ENCODE results near the gene SOCS1. TPM values are rescaled to one million over a fixed set of nuclear protein-coding genes. Genes with fewer than 3 reads are reported as not detected.
A peak's percentile ranks its signal among the peaks of the same experiment; 100 is the strongest.
"Not testable (repeated sequence)": the region's sequence is repeated elsewhere in the genome, so short reads cannot be mapped to it uniquely, and the experiment has no call there.

Gene SOCS1
- total and polyA plus RNA-seq, 4 experiments from 2014 or later = 14.7 to 37.8 (median 17.1) TPM

GRCh38 chr16:11229906-11230305, 26.1 kb downstream of the SOCS1 start:
- no peaks in the 10 kb centered on the region for H3K36me3 ChIP-seq (ENCODE audit: insufficient read depth, low read length)
- no peak for DNase-seq
- Mint-ChIP-seq H3K27ac (peak overlapping the region; percentile 34 to 81 (median 52)), H3K27me3 (no peaks in the 10 kb centered on the region), H3K9me3 (peaks cover 0 to 1% (median 0%) of the 10 kb centered on the region in 8 donors), H3K4me1 (peaks cover 39 to 82% (median 61%) of the 10 kb centered on the region in 4 donors), H3K36me3 (no peaks in the 10 kb centered on the region), H3K4me3 (no peak overlapping the region)
- intact Hi-C loops (cut with micrococcal nuclease) = no loop called here
- H3K9me3 ChIP-seq (ENCODE audit: control insufficient read depth in 1 of 2, low read length in 2 of 2) = no peaks in the 10 kb centered on the region
- ChIA-PET POLR2A (ENCODE audit: partially characterized antibody) (interaction anchor here (7.7 kb wide), 1 partner anchor 27 kb away, joined by 127 read pairs; the partner anchor contains the start of gene SOCS1), CTCF (ENCODE audit: partially characterized antibody) (interaction anchor here (0.5 to 1.5 kb wide), 2 partner anchors 25 to 413 kb away, joined by 4 to 7 read pairs; partner anchors contain the start of gene SOCS1)
- H3K4me1 ChIP-seq (ENCODE audit: insufficient read depth, low read length) = peaks cover 65% of the 10 kb centered on the region
- H3K4me3 ChIP-seq (ENCODE audit: low read length in 2 of 2) = no peak overlapping the region
- H3K27me3 ChIP-seq (ENCODE audit: insufficient read depth, low read length) = no peaks in the 10 kb centered on the region
- no peak overlapping the region for H3K27ac ChIP-seq (ENCODE audit: low read depth, low read length)

GRCh38 chr16:11229432-11229831, 26.6 kb downstream of the SOCS1 start:
- peak overlapping the region; percentile 34 to 90 (median 55) for H3K27ac Mint-ChIP-seq
- peaks cover 0 to 4% (median 0%) of the 10 kb centered on the region in 8 donors for H3K9me3 Mint-ChIP-seq
- no peaks in the 10 kb centered on the region for H3K27me3 Mint-ChIP-seq
- peaks cover 65% of the 10 kb centered on the region for H3K4me1 ChIP-seq (ENCODE audit: insufficient read depth, low read length)
- POLR2A ChIA-PET (ENCODE audit: partially characterized antibody) = interaction anchor here (7.7 kb wide), 1 partner anchor 27 kb away, joined by 127 read pairs; the partner anchor contains the start of gene SOCS1
- no peaks in the 10 kb centered on the region for H3K36me3 Mint-ChIP-seq
- CTCF ChIA-PET (ENCODE audit: partially characterized antibody) = interaction anchor here (1.5 kb wide), 1 partner anchor 26 kb away, joined by 7 read pairs; the partner anchor contains the start of gene SOCS1
- no peaks in the 10 kb centered on the region for H3K36me3 ChIP-seq (ENCODE audit: insufficient read depth, low read length)
- H3K4me1 Mint-ChIP-seq = peaks cover 40 to 82% (median 62%) of the 10 kb centered on the region in 4 donors
- intact Hi-C loops (cut with micrococcal nuclease) = no loop called here
- H3K27ac ChIP-seq (ENCODE audit: low read depth, low read length) = no peak overlapping the region
- H3K4me3 ChIP-seq (ENCODE audit: low read length in 2 of 2) = no peak overlapping the region
- DNase-seq = no peak
- H3K4me3 Mint-ChIP-seq = no peak overlapping the region
- H3K9me3 ChIP-seq (ENCODE audit: control insufficient read depth in 1 of 2, low read length in 2 of 2) = no peaks in the 10 kb centered on the region
- no peaks in the 10 kb centered on the region for H3K27me3 ChIP-seq (ENCODE audit: insufficient read depth, low read length)

- no peaks in the 10 kb centered on the region for H3K36me3 Mint-ChIP-seq
- peak overlapping the region; percentile 70 to 92 (median 80) for H3K4me3 Mint-ChIP-seq
- H3K36me3 ChIP-seq (ENCODE audit: insufficient read depth, low read length) = no peaks in the 10 kb centered on the region
- peaks cover 29 to 66% (median 48%) of the 10 kb centered on the region in 4 donors for H3K4me1 Mint-ChIP-seq
- H3K27ac Mint-ChIP-seq = peak overlapping the region; percentile 92 to 99 (median 98)
- H3K9me3 Mint-ChIP-seq = peaks cover 0 to 4% (median 0%) of the 10 kb centered on the region in 8 donors
- H3K27me3 Mint-ChIP-seq = no peaks in the 10 kb centered on the region
- H3K9me3 ChIP-seq (ENCODE audit: control insufficient read depth in 1 of 2, low read length in 2 of 2) = no peaks in the 10 kb centered on the region
- H3K4me1 ChIP-seq (ENCODE audit: insufficient read depth, low read length) = peaks cover 47% of the 10 kb centered on the region
- no peaks in the 10 kb centered on the region for H3K27me3 ChIP-seq (ENCODE audit: insufficient read depth, low read length)
- H3K4me3 ChIP-seq (ENCODE audit: low read length in 2 of 2) = peak overlapping the region; percentile 48 to 56
- DNase-seq = no peak
- POLR2A ChIA-PET (ENCODE audit: partially characterized antibody) = interaction anchor here (0.9 to 6.0 kb wide), 9 partner anchors 8 to 262 kb away, joined by 3 to 283 read pairs (median 5); partner anchors contain the start of gene SOCS1
- CTCF ChIA-PET (ENCODE audit: partially characterized antibody) = interaction anchor here (0.9 to 3.7 kb wide), 7 partner anchors 11 to 242 kb away, joined by 5 to 69 read pairs (median 6); partner anchors contain the start of gene SOCS1
- H3K27ac ChIP-seq (ENCODE audit: low read depth, low read length) = peak overlapping the region; percentile 75
- intact Hi-C loops (cut with micrococcal nuclease) = loop anchor here (1.0 kb wide), 2 partner anchors 7 to 29 kb away; no protein-coding TSS in a partner anchor
Observed at GRCh38 chr16:11225677-11226549, 30.1 kb downstream of the SOCS1 start.

- CTCF ChIA-PET (ENCODE audit: partially characterized antibody) = interaction anchor here (0.7 to 3.7 kb wide), 10 partner anchors 8 to 260 kb away, joined by 3 to 69 read pairs (median 6); partner anchors contain the start of gene SOCS1
- Mint-ChIP-seq H3K4me1 (peaks cover 29 to 64% (median 45%) of the 10 kb centered on the region in 4 donors), H3K4me3 (peak overlapping the region; percentile 70 to 92 (median 80)), H3K36me3 (no peaks in the 10 kb centered on the region), H3K27ac (peak overlapping the region; percentile 92 to 99 (median 98)), H3K9me3 (peaks cover 0 to 4% (median 0%) of the 10 kb centered on the region in 8 donors), H3K27me3 (no peaks in the 10 kb centered on the region)
- Histone ChIP-seq H3K4me3 (ENCODE audit: low read length in 2 of 2) (peak overlapping the region; percentile 48 to 56), H3K9me3 (ENCODE audit: control insufficient read depth in 1 of 2, low read length in 2 of 2) (no peaks in the 10 kb centered on the region), H3K27me3 (ENCODE audit: insufficient read depth, low read length) (no peaks in the 10 kb centered on the region), H3K27ac (ENCODE audit: low read depth, low read length) (peak overlapping the region; percentile 75), H3K36me3 (ENCODE audit: insufficient read depth, low read length) (no peaks in the 10 kb centered on the region), H3K4me1 (ENCODE audit: insufficient read depth, low read length) (peaks cover 46% of the 10 kb centered on the region)
- DNase-seq = peak; percentile 76 to 86 (median 83)
- intact Hi-C loops (cut with micrococcal nuclease) = loop anchor here (1.0 kb wide), 2 partner anchors 8 to 30 kb away; no protein-coding TSS in a partner anchor
- POLR2A ChIA-PET (ENCODE audit: partially characterized antibody) = interaction anchor here (0.7 to 6.0 kb wide), 13 partner anchors 9 to 517 kb away, joined by 3 to 283 read pairs (median 4); partner anchors contain the start of genes SOCS1 and TXNDC11
Observed at GRCh38 chr16:11224894-11225676, 30.9 kb downstream of the SOCS1 start.

- ChIA-PET POLR2A (ENCODE audit: partially characterized antibody) (interaction anchor here (0.7 to 6.0 kb wide), 12 partner anchors 9 to 518 kb away, joined by 3 to 283 read pairs (median 4); partner anchors contain the start of genes SOCS1 and TXNDC11), CTCF (ENCODE audit: partially characterized antibody) (interaction anchor here (0.7 to 3.7 kb wide), 10 partner anchors 9 to 259 kb away, joined by 3 to 69 read pairs (median 6); partner anchors contain the start of gene SOCS1)
- no peaks in the 10 kb centered on the region for H3K36me3 Mint-ChIP-seq
- intact Hi-C loops (cut with micrococcal nuclease) = no loop called here
- Histone ChIP-seq H3K27me3 (ENCODE audit: insufficient read depth, low read length) (no peaks in the 10 kb centered on the region), H3K4me3 (ENCODE audit: low read length in 2 of 2) (peak overlapping the region in 1 of 2 donors; percentile 56), H3K9me3 (ENCODE audit: control insufficient read depth in 1 of 2, low read length in 2 of 2) (no peaks in the 10 kb centered on the region), H3K4me1 (ENCODE audit: insufficient read depth, low read length) (peaks cover 41% of the 10 kb centered on the region), H3K36me3 (ENCODE audit: insufficient read depth, low read length) (no peaks in the 10 kb centered on the region), H3K27ac (ENCODE audit: low read depth, low read length) (peak overlapping the region; percentile 75)
- peak overlapping the region; percentile 70 to 92 (median 80) for H3K4me3 Mint-ChIP-seq
- DNase-seq = peak; percentile 59 to 72 (median 63)
- H3K9me3 Mint-ChIP-seq = peaks cover 0 to 2% (median 0%) of the 10 kb centered on the region in 8 donors
- H3K4me1 Mint-ChIP-seq = peaks cover 27 to 60% (median 43%) of the 10 kb centered on the region in 4 donors
- peak overlapping the region; percentile 92 to 99 (median 98) for H3K27ac Mint-ChIP-seq
- no peaks in the 10 kb centered on the region for H3K27me3 Mint-ChIP-seq
Observed at GRCh38 chr16:11224096-11224893, 31.7 kb downstream of the SOCS1 start.

- DNase-seq; H3K36me3 ChIP-seq (ENCODE audit: insufficient read depth, low read length); H3K4me3 Mint-ChIP-seq; CTCF ChIA-PET (ENCODE audit: partially characterized antibody); H3K27me3 ChIP-seq (ENCODE audit: insufficient read depth, low read length); POLR2A ChIA-PET (ENCODE audit: partially characterized antibody); H3K27me3 Mint-ChIP-seq; intact Hi-C loops (cut with micrococcal nuclease); H3K27ac ChIP-seq (ENCODE audit: low read depth, low read length); H3K4me3 ChIP-seq (ENCODE audit: low read length in 2 of 2): not testable (repeated sequence)
- H3K4me1 ChIP-seq (ENCODE audit: insufficient read depth, low read length) = peaks cover 33% of the 10 kb centered on the region
- Mint-ChIP-seq H3K9me3 (peaks cover 0 to 22% (median 6%) of the 10 kb centered on the region in 8 donors), H3K27ac (peak overlapping the region in 2 of 7 donors; percentile 1 to 15), H3K4me1 (peaks cover 21 to 44% (median 33%) of the 10 kb centered on the region in 4 donors), H3K36me3 (peaks cover 0 to 10% of the 10 kb centered on the region in 2 donors)
- H3K9me3 ChIP-seq (ENCODE audit: control insufficient read depth in 1 of 2, low read length in 2 of 2) = peaks cover 0 to 12% of the 10 kb centered on the region in 2 donors
Observed at GRCh38 chr16:11220507-11220906, 35.5 kb downstream of the SOCS1 start.

Data from CD4-positive, alpha-beta memory T cell (primary cell).